Measurements from ENCODE around the gene TEX264.
A peak's percentile ranks its signal among the peaks of the same experiment; 100 is the strongest.
"Not testable (repeated sequence)": the region's sequence is repeated elsewhere in the genome, so short reads cannot be mapped to it uniquely, and the experiment has no call there.

TEX264 gene

GRCh38 chr3:51670823-51671733, at the start of gene TEX264:
Gene TEX264 (plus strand): TSS chr3:51671252. CDS start chr3:51674305, 3,053 bp downstream.
- Histone ChIP-seq H3K4me1 (ENCODE audit: control insufficient read depth, insufficient read depth, low read length) (peaks cover 39% of the 10 kb centered on the region), H3K27me3 (ENCODE audit: control insufficient read depth in 1 of 2, insufficient read depth in 2 of 2, low read length in 2 of 2) (no peaks in the 10 kb centered on the region), H3K27ac (ENCODE audit: low read length) (peak within 1 kb of the TSS; percentile 74), H3K4me3 (ENCODE audit: low read length in 2 of 2) (peak within 1 kb of the TSS; percentile 84 to 91), H3K9ac (ENCODE audit: low read length in 2 of 2) (peak within 1 kb of the TSS; percentile 75 to 79), H3K36me3 (ENCODE audit: control insufficient read depth in 2 of 2, insufficient read depth in 2 of 2, low read length in 2 of 2) (peaks cover 3 to 15% of the 10 kb centered on the region in 2 donors), H3K9me3 (ENCODE audit: control insufficient read depth in 2 of 2, low read length in 2 of 2) (no peaks in the 10 kb centered on the region)

GRCh38 chr3:51622413-51622812, 48.6 kb upstream of the TEX264 start:
- H3K27me3 ChIP-seq (ENCODE audit: control insufficient read depth in 1 of 2, insufficient read depth in 2 of 2, low read length in 2 of 2) = no peaks in the 10 kb centered on the region
- no peak overlapping the region for H3K4me3 ChIP-seq (ENCODE audit: low read length in 2 of 2)
- H3K27ac ChIP-seq (ENCODE audit: low read length) = peak overlapping the region; percentile 76
- H3K36me3 ChIP-seq (ENCODE audit: control insufficient read depth in 2 of 2, insufficient read depth in 2 of 2, low read length in 2 of 2) = no peaks in the 10 kb centered on the region
- no peaks in the 10 kb centered on the region for H3K9me3 ChIP-seq (ENCODE audit: control insufficient read depth in 2 of 2, low read length in 2 of 2)
- H3K9ac ChIP-seq (ENCODE audit: low read length in 2 of 2) = no peak overlapping the region
- H3K4me1 ChIP-seq (ENCODE audit: control insufficient read depth, insufficient read depth, low read length) = peaks cover 33% of the 10 kb centered on the region

GRCh38 chr3:51622868-51623267, 48.2 kb upstream of the TEX264 start:
- H3K27ac ChIP-seq (ENCODE audit: low read length) = peak overlapping the region; percentile 37
- H3K27me3 ChIP-seq (ENCODE audit: control insufficient read depth in 1 of 2, insufficient read depth in 2 of 2, low read length in 2 of 2) = no peaks in the 10 kb centered on the region
- no peaks in the 10 kb centered on the region for H3K9me3 ChIP-seq (ENCODE audit: control insufficient read depth in 2 of 2, low read length in 2 of 2)
- H3K4me1 ChIP-seq (ENCODE audit: control insufficient read depth, insufficient read depth, low read length) = peaks cover 33% of the 10 kb centered on the region
- peak overlapping the region in 1 of 2 donors; percentile 15 for H3K4me3 ChIP-seq (ENCODE audit: low read length in 2 of 2)
- no peak overlapping the region for H3K9ac ChIP-seq (ENCODE audit: low read length in 2 of 2)
- peaks cover 0 to 4% of the 10 kb centered on the region in 2 donors for H3K36me3 ChIP-seq (ENCODE audit: control insufficient read depth in 2 of 2, insufficient read depth in 2 of 2, low read length in 2 of 2)

GRCh38 chr3:51630513-51630912, 40.5 kb upstream of the TEX264 start:
- H3K27ac ChIP-seq (ENCODE audit: low read length) = no peak overlapping the region
- H3K4me3 ChIP-seq (ENCODE audit: low read length in 2 of 2) = no peak overlapping the region
- H3K36me3 ChIP-seq (ENCODE audit: control insufficient read depth in 2 of 2, insufficient read depth in 2 of 2, low read length in 2 of 2) = peaks cover 38 to 45% of the 10 kb centered on the region in 2 donors
- H3K27me3 ChIP-seq (ENCODE audit: control insufficient read depth in 1 of 2, insufficient read depth in 2 of 2, low read length in 2 of 2) = no peaks in the 10 kb centered on the region
- H3K9ac ChIP-seq (ENCODE audit: low read length in 2 of 2) = no peak overlapping the region
- H3K4me1 ChIP-seq (ENCODE audit: control insufficient read depth, insufficient read depth, low read length) = no peaks in the 10 kb centered on the region
- H3K9me3 ChIP-seq (ENCODE audit: control insufficient read depth in 2 of 2, low read length in 2 of 2) = no peaks in the 10 kb centered on the region

GRCh38 chr3:51637144-51637940, 33.7 kb upstream of the TEX264 start:
- Histone ChIP-seq H3K27me3 (ENCODE audit: control insufficient read depth in 1 of 2, insufficient read depth in 2 of 2, low read length in 2 of 2) (no peaks in the 10 kb centered on the region), H3K4me3 (ENCODE audit: low read length in 2 of 2) (no peak overlapping the region), H3K9me3 (ENCODE audit: control insufficient read depth in 2 of 2, low read length in 2 of 2) (no peaks in the 10 kb centered on the region), H3K36me3 (ENCODE audit: control insufficient read depth in 2 of 2, insufficient read depth in 2 of 2, low read length in 2 of 2) (peaks cover 59 to 72% of the 10 kb centered on the region in 2 donors), H3K27ac (ENCODE audit: low read length) (no peak overlapping the region), H3K9ac (ENCODE audit: low read length in 2 of 2) (no peak overlapping the region), H3K4me1 (ENCODE audit: control insufficient read depth, insufficient read depth, low read length) (no peaks in the 10 kb centered on the region)

- Histone ChIP-seq H3K36me3 (ENCODE audit: control insufficient read depth in 2 of 2, insufficient read depth in 2 of 2, low read length in 2 of 2) (peaks cover 64 to 78% of the 10 kb centered on the region in 2 donors), H3K27ac (ENCODE audit: low read length) (no peak overlapping the region)
Observed at GRCh38 chr3:51637941-51638471, 33.0 kb upstream of the TEX264 start.

GRCh38 chr3:51642462-51642861, 28.6 kb upstream of the TEX264 start:
- Histone ChIP-seq H3K36me3 (ENCODE audit: control insufficient read depth in 2 of 2, insufficient read depth in 2 of 2, low read length in 2 of 2) (peaks cover 66 to 84% of the 10 kb centered on the region in 2 donors), H3K9me3 (ENCODE audit: control insufficient read depth in 2 of 2, low read length in 2 of 2) (no peaks in the 10 kb centered on the region), H3K27ac (ENCODE audit: low read length) (no peak overlapping the region), H3K4me1 (ENCODE audit: control insufficient read depth, insufficient read depth, low read length) (no peaks in the 10 kb centered on the region), H3K27me3 (ENCODE audit: control insufficient read depth in 1 of 2, insufficient read depth in 2 of 2, low read length in 2 of 2) (no peaks in the 10 kb centered on the region), H3K4me3 (ENCODE audit: low read length in 2 of 2) (no peak overlapping the region), H3K9ac (ENCODE audit: low read length in 2 of 2) (no peak overlapping the region)

More at GRCh38 chr3:51637941-51638471, 33.0 kb upstream of the TEX264 start:
- Histone ChIP-seq H3K4me1 (ENCODE audit: control insufficient read depth, insufficient read depth, low read length) (no peaks in the 10 kb centered on the region), H3K27me3 (ENCODE audit: control insufficient read depth in 1 of 2, insufficient read depth in 2 of 2, low read length in 2 of 2) (no peaks in the 10 kb centered on the region), H3K9me3 (ENCODE audit: control insufficient read depth in 2 of 2, low read length in 2 of 2) (no peaks in the 10 kb centered on the region), H3K9ac (ENCODE audit: low read length in 2 of 2) (no peak overlapping the region), H3K4me3 (ENCODE audit: low read length in 2 of 2) (no peak overlapping the region)

GRCh38 chr3:51646091-51646490, 25.0 kb upstream of the TEX264 start:
- no peak overlapping the region for H3K4me3 ChIP-seq (ENCODE audit: low read length in 2 of 2)
- H3K36me3 ChIP-seq (ENCODE audit: control insufficient read depth in 2 of 2, insufficient read depth in 2 of 2, low read length in 2 of 2) = peaks cover 51 to 59% of the 10 kb centered on the region in 2 donors
- no peaks in the 10 kb centered on the region for H3K4me1 ChIP-seq (ENCODE audit: control insufficient read depth, insufficient read depth, low read length)
- H3K9me3 ChIP-seq (ENCODE audit: control insufficient read depth in 2 of 2, low read length in 2 of 2) = peaks cover 0 to 4% of the 10 kb centered on the region in 2 donors
- H3K27ac ChIP-seq (ENCODE audit: low read length) = no peak overlapping the region
- no peaks in the 10 kb centered on the region for H3K27me3 ChIP-seq (ENCODE audit: control insufficient read depth in 1 of 2, insufficient read depth in 2 of 2, low read length in 2 of 2)
- no peak overlapping the region for H3K9ac ChIP-seq (ENCODE audit: low read length in 2 of 2)

- peaks cover 7 to 18% of the 10 kb centered on the region in 2 donors for H3K36me3 ChIP-seq (ENCODE audit: control insufficient read depth in 2 of 2, insufficient read depth in 2 of 2, low read length in 2 of 2)
- not testable (repeated sequence) for H3K9ac ChIP-seq (ENCODE audit: low read length in 2 of 2); H3K4me1 ChIP-seq (ENCODE audit: control insufficient read depth, insufficient read depth, low read length); H3K4me3 ChIP-seq (ENCODE audit: low read length in 2 of 2); H3K9me3 ChIP-seq (ENCODE audit: control insufficient read depth in 2 of 2, low read length in 2 of 2); H3K27ac ChIP-seq (ENCODE audit: low read length); H3K27me3 ChIP-seq (ENCODE audit: control insufficient read depth in 1 of 2, insufficient read depth in 2 of 2, low read length in 2 of 2)
Observed at GRCh38 chr3:51652103-51652502, 18.9 kb upstream of the TEX264 start.

GRCh38 chr3:51653409-51653808, 17.6 kb upstream of the TEX264 start:
- not testable (repeated sequence) for H3K4me3 ChIP-seq (ENCODE audit: low read length in 2 of 2); H3K27ac ChIP-seq (ENCODE audit: low read length); H3K9me3 ChIP-seq (ENCODE audit: control insufficient read depth in 2 of 2, low read length in 2 of 2); H3K27me3 ChIP-seq (ENCODE audit: control insufficient read depth in 1 of 2, insufficient read depth in 2 of 2, low read length in 2 of 2); H3K4me1 ChIP-seq (ENCODE audit: control insufficient read depth, insufficient read depth, low read length); H3K9ac ChIP-seq (ENCODE audit: low read length in 2 of 2)
- peaks cover 12 to 18% of the 10 kb centered on the region in 2 donors for H3K36me3 ChIP-seq (ENCODE audit: control insufficient read depth in 2 of 2, insufficient read depth in 2 of 2, low read length in 2 of 2)

Data from stomach smooth muscle (tissue), 2 donors.